ENCODE measurements around the gene TM9SF1.

DNA sequence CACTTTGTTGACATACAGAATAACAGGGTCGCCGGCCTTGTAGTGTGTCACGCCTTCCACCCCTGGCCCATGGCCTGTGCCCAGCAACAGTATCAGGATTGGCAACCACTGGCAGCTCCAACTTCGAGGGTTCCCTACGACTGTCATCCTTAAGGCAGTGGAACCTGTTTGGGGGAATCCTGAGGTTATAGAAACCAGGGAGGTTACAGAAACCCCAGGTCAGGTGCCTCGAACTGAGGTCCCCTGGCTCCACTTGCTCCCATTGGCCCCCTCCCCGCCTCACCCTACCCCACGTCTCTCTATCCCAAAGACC is 412 bp downstream of the TM9SF1 start:
- TF ChIP-seq, protein P1, sequence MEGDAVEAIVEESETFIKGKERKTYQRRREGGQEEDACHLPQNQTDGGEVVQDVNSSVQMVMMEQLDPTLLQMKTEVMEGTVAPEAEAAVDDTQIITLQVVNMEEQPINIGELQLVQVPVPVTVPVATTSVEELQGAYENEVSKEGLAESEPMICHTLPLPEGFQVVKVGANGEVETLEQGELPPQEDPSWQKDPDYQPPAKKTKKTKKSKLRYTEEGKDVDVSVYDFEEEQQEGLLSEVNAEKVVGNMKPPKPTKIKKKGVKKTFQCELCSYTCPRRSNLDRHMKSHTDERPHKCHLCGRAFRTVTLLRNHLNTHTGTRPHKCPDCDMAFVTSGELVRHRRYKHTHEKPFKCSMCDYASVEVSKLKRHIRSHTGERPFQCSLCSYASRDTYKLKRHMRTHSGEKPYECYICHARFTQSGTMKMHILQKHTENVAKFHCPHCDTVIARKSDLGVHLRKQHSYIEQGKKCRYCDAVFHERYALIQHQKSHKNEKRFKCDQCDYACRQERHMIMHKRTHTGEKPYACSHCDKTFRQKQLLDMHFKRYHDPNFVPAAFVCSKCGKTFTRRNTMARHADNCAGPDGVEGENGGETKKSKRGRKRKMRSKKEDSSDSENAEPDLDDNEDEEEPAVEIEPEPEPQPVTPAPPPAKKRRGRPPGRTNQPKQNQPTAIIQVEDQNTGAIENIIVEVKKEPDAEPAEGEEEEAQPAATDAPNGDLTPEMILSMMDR (conservative IDR thresholded peaks at IDR 0.05; ENCODE audit: low read depth in 2 of 2) = no peak
- no peak for TF ChIP-seq EZH2phosphoT487 (IDR thresholded peaks at IDR 0.05; ENCODE audit: unreplicated experiment)
- TF ChIP-seq JUNB (IDR thresholded peaks at IDR 0.05; ENCODE audit: unreplicated experiment) = no peak
- TF ChIP-seq EZH2 (IDR thresholded peaks at IDR 0.05; ENCODE audit: low read depth, unreplicated experiment) = no peak
- TF ChIP-seq, protein P2, sequence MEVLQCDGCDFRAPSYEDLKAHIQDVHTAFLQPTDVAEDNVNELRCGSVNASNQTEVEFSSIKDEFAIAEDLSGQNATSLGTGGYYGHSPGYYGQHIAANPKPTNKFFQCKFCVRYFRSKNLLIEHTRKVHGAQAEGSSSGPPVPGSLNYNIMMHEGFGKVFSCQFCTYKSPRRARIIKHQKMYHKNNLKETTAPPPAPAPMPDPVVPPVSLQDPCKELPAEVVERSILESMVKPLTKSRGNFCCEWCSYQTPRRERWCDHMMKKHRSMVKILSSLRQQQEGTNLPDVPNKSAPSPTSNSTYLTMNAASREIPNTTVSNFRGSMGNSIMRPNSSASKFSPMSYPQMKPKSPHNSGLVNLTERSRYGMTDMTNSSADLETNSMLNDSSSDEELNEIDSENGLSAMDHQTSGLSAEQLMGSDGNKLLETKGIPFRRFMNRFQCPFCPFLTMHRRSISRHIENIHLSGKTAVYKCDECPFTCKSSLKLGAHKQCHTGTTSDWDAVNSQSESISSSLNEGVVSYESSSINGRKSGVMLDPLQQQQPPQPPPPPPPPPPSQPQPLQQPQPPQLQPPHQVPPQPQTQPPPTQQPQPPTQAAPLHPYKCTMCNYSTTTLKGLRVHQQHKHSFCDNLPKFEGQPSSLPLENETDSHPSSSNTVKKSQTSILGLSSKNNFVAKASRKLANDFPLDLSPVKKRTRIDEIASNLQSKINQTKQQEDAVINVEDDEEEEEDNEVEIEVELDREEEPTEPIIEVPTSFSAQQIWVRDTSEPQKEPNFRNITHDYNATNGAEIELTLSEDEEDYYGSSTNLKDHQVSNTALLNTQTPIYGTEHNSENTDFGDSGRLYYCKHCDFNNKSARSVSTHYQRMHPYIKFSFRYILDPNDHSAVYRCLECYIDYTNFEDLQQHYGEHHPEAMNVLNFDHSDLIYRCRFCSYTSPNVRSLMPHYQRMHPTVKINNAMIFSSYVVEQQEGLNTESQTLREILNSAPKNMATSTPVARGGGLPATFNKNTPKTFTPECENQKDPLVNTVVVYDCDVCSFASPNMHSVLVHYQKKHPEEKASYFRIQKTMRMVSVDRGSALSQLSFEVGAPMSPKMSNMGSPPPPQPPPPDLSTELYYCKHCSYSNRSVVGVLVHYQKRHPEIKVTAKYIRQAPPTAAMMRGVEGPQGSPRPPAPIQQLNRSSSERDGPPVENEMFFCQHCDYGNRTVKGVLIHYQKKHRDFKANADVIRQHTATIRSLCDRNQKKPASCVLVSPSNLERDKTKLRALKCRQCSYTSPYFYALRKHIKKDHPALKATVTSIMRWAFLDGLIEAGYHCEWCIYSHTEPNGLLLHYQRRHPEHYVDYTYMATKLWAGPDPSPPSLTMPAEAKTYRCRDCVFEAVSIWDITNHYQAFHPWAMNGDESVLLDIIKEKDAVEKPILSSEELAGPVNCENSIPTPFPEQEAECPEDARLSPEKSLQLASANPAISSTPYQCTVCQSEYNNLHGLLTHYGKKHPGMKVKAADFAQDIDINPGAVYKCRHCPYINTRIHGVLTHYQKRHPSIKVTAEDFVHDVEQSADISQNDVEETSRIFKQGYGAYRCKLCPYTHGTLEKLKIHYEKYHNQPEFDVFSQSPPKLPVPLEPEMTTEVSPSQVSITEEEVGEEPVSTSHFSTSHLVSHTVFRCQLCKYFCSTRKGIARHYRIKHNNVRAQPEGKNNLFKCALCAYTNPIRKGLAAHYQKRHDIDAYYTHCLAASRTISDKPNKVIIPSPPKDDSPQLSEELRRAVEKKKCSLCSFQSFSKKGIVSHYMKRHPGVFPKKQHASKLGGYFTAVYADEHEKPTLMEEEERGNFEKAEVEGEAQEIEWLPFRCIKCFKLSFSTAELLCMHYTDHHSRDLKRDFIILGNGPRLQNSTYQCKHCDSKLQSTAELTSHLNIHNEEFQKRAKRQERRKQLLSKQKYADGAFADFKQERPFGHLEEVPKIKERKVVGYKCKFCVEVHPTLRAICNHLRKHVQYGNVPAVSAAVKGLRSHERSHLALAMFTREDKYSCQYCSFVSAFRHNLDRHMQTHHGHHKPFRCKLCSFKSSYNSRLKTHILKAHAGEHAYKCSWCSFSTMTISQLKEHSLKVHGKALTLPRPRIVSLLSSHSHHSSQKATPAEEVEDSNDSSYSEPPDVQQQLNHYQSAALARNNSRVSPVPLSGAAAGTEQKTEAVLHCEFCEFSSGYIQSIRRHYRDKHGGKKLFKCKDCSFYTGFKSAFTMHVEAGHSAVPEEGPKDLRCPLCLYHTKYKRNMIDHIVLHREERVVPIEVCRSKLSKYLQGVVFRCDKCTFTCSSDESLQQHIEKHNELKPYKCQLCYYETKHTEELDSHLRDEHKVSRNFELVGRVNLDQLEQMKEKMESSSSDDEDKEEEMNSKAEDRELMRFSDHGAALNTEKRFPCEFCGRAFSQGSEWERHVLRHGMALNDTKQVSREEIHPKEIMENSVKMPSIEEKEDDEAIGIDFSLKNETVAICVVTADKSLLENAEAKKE (CRISPR knock-in tag; IDR thresholded peaks at IDR 0.05) = no peak
- no peak for TF ChIP-seq CREB1 (CRISPR knock-in tag; IDR thresholded peaks at IDR 0.05; ENCODE audit: low read depth)
- no peak for TF ChIP-seq POLR2AphosphoS5 (IDR thresholded peaks at IDR 0.05; ENCODE audit: low read depth)

Measured in GM23338 (cell line).